RWPE1 (cell line): ENCODE results near the gene MAPK8.

Experiments used
- CTCF ChIA-PET: fragments of 350-600 bp; sonication (Branson Sonifier 250); formaldehyde crosslinking; extraction: SDS; loops from one replicate; lab custom pipeline; 2021; lab: Yijun Ruan, JAX
- POLR2A ChIA-PET: fragments of 400-600 bp; formaldehyde crosslinking; extraction: SDS; loops from one replicate; lab custom pipeline; 2020; ENCODE audit warnings: antibody characterized with exemption; ENCODE audit not compliant: low non-redundant PET; lab: Yijun Ruan, JAX
- DNase-seq: peaks from one replicate; pipeline ENCODE4 v3.0.0; 2012; ENCODE audit warnings: low spot score
- H3K27ac ChIP-seq: fragments of 450-650 bp; 2 replicates; pipeline ENCODE4 v1.5.1; 2017
- CTCF ChIP-seq: fragments of 450-650 bp; conservative IDR thresholded peaks from 2 replicates; pipeline ENCODE4 v1.5.1; 2017; ENCODE audit warnings: low read depth, mild to moderate bottlenecking

MAPK8 gene

DNA sequence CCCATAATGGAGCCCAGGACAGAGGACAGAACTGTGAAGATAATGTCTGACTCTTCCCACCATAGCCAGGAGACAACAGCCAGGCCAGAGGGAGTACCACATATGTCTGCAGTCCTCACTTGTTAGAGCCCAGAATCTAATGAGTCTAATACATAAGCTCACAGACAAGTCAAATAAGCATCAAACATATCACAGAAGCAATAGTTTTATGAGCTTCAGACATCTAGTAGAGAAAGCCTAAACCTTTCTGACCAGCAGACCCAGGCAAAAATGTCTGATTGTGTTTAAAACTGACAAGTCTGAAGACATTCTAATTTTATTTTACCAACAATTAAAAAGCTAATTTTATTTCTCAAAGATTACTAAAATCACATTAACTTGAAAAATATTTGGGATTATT is 75.5 kb downstream of the MAPK8 start:
- POLR2A ChIA-PET, result no interaction called here
- CTCF ChIA-PET, result no interaction called here
- TF ChIP-seq CTCF, result no peak
- DNase-seq, result no peak
- H3K27ac ChIP-seq, result no peak overlapping the region

DNA sequence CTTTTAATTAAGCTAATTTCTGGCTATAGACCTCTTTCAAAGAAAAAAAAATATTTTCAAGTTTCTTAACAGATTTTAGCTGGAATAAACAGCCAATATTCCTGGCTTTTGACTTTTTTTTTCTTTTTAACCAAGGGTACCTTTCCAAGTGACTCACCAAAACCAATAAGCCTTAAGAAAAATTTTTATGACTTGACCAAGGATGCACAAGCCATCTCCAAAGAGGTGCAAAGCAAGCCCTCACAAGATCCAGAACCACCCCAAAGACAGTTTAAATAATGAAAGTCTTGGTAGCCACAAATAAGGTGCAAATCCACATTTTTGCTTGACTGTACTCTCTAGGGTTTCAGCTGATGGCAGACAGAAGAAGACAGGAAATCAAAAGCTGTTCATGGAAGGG is 76.5 kb downstream of the MAPK8 start:
- no peak for DNase-seq
- TF ChIP-seq CTCF, result no peak
- CTCF ChIA-PET, result interaction anchor here (0.6 kb wide), 1 partner anchor 602 kb away, joined by 3 read pairs; no protein-coding TSS in a partner anchor
- POLR2A ChIA-PET, result no interaction called here
- no peak overlapping the region for H3K27ac ChIP-seq

- CTCF ChIA-PET, result interaction anchor here (0.6 to 0.7 kb wide), 2 partner anchors 273 to 602 kb away, joined by 3 to 4 read pairs; no protein-coding TSS in a partner anchor
Measured at GRCh38 chr10:48383393-48383792, 76.9 kb downstream of the MAPK8 start.

DNA sequence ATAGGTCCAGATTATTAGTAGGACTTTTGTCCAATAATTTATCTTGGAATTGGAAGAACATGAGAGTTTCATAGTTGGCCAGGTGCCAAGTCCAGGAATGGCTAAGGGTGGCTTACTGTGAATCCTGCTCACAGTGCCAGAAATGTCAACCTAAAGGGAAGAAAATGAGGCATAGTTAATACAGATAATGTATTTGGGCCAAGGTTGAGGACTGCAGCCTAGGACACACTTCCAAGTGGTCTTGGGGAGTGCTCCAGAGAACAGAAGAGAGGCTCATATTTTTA is 78.2 kb downstream of the MAPK8 start:
- no peak overlapping the region for H3K27ac ChIP-seq
- no peak for DNase-seq
- no peak for TF ChIP-seq CTCF
- POLR2A ChIA-PET, result no interaction called here
- CTCF ChIA-PET, result no interaction called here

More at GRCh38 chr10:48383393-48383792, 76.9 kb downstream of the MAPK8 start:
- no peak overlapping the region for H3K27ac ChIP-seq
- no peak for DNase-seq
- POLR2A ChIA-PET, result no interaction called here
- no peak for TF ChIP-seq CTCF

- no peak overlapping the region for H3K27ac ChIP-seq
- TF ChIP-seq CTCF, result no peak
- POLR2A ChIA-PET, result no interaction called here
- CTCF ChIA-PET, result interaction anchor here (0.9 kb wide), 1 partner anchor 26 kb away, joined by 3 read pairs; no protein-coding TSS in a partner anchor
- DNase-seq, result no peak
Measured at GRCh38 chr10:48389272-48389671, 82.8 kb downstream of the MAPK8 start.

GRCh38 chr10:48389846-48390557 is 83.5 kb downstream of the MAPK8 start:
- POLR2A ChIA-PET, result no interaction called here
- no peak for TF ChIP-seq CTCF
- CTCF ChIA-PET, result interaction anchor here (0.9 to 1.1 kb wide), 2 partner anchors 27 to 46 kb away, joined by 3 to 4 read pairs; no protein-coding TSS in a partner anchor
- DNase-seq, result no peak
- H3K27ac ChIP-seq, result no peak overlapping the region
